C4-2B (cell line): ENCODE data around the gene RNF166.

ENCODE experiments used
- H3K27ac ChIP-seq: fragments of 450-650 bp; 2 replicates; pipeline ENCODE4 v1.5.1; 2017
- CTCF ChIP-seq: fragments of 450-650 bp; conservative IDR thresholded peaks from 2 replicates; pipeline ENCODE4 v1.5.1; 2017; ENCODE audit warnings: mild to moderate bottlenecking
- ZFX ChIP-seq: fragments of 450-650 bp; IDR thresholded peaks from 2 replicates; pipeline ENCODE4 v1.6.1; 2017

The RNF166 gene

GRCh38 chr16:88692861-88693260 lies 13.3 kb downstream of the RNF166 start:
- H3K27ac ChIP-seq: no peak overlapping the region
- TF ChIP-seq ZFX (no peak), CTCF (no peak)

DNA sequence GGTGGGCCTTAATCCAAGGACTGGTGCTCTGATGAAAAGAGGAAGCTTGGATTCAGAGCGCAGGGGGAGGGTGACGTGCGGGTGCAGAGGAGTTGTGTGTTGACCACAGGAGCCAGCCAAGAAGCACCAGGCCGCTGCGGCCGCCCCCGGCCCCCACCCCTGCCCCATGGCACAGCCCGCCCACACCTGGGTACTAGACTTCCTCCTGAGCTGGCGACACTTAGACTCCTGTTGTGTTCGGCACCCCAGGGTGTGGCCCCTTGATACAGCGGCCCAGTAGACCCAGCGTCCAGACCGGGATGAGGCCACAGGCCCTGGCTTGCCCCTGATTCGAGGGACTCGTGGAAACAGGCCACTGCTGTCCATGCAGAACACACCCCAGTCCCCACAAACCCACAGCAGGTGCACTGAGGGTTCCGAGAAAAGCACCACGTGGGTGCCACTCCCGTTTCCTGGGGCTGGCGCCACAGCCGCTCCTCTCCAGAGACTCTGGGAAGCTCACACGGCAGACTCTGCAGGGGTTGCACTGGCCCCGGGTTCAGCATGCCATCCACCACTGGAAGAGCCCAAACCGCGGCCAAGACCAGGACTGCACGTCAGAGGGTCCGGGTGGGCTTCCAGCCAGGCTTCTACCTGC lies 14.2 kb downstream of the RNF166 start:
- no peak for TF ChIP-seq ZFX
- no peak for TF ChIP-seq CTCF
- no peak overlapping the region for H3K27ac ChIP-seq

- H3K27ac ChIP-seq: no peak overlapping the region
- no peak for TF ChIP-seq CTCF
- no peak for TF ChIP-seq ZFX
Observed at GRCh38 chr16:88691129-88691813, 14.9 kb downstream of the RNF166 start.

DNA sequence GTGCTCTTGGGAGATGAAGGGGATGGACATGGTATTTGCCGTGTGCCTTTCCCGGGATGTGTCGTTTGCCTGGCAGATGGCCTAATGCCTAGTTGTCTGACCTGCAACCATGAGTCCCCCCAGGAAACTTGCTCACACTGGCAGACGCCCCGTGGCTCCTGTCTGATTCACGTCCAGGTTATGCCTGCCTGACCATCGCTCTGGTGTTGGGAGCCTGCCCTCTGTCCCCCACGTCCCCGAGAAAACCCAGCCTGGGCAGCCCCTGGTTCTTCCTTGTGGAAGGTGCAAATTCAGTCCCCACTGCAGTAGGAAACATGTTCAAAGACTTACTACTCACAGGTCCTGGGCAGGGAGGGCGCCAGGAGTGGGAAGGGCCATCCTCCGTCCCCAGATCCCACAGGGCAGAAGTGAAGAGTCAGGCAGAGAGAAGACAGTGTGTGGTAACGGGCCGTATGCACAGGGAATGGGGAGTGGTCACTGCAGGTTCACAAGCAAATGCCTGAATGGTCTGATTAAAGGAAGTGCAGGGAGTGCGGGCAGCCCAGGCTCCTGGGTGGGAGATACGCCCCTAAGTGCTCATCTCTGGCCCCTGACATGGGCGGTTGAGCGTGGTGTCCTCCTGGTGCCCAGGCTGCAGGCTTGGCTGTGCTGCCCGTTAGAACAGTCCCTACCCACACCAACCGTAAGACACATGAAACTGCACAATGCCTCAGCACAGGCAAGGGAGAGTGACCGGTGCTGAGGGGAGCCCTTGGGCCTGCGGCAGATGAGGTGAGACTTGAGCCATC lies 15.7 kb downstream of the RNF166 start:
- no peak overlapping the region for H3K27ac ChIP-seq
- no peak for TF ChIP-seq ZFX
- no peak for TF ChIP-seq CTCF

GRCh38 chr16:88688013-88688778 lies 18.0 kb downstream of the RNF166 start:
- TF ChIP-seq ZFX (no peak), CTCF (no peak)
- H3K27ac ChIP-seq: peak overlapping the region; percentile 46

- no peak for TF ChIP-seq ZFX
- TF ChIP-seq CTCF: no peak
- H3K27ac ChIP-seq: peak overlapping the region; percentile 46
Observed at GRCh38 chr16:88687676-88688012, 18.6 kb downstream of the RNF166 start.
